ENCODE data around the gene PTPRM.

GRCh38 chr18:8341481-8342230, 774.5 kb downstream of the PTPRM start:
- TF ChIP-seq CTCF (IDR thresholded peaks at IDR 0.05) (no peak), POLR2A (IDR thresholded peaks at IDR 0.05) (no peak)
